Panc1 (cell line): Measurements from ENCODE around the gene HMGB1. TPM values are rescaled to one million over a fixed set of nuclear protein-coding genes. Genes with fewer than 3 reads are reported as not detected.

Source experiments
- ATAC-seq: fragments of 200-7000 bp; cut with Tn5 transposase; 2 replicates; pipeline ENCODE4 v1.9.1; 2020; ENCODE audit warnings: mild to moderate bottlenecking, moderate library complexity
- BruUV-seq: library from RNA; stranded (reverse); fragments of 400-500 nt; replicated peaks from 2 replicates; lab custom pipeline; 2021; lab: Mats Ljungman, UMichigan
- CTCF ChIA-PET: fragments of 300-600 bp; sonication (Branson Sonifier 250); formaldehyde crosslinking; loops from one replicate; lab custom pipeline; 2022; ENCODE audit warnings: antibody characterized with exemption; lab: Charles Lee
- POLR2A ChIA-PET: fragments of 300-600 bp; sonication (Branson Sonifier 250); formaldehyde crosslinking; loops from one replicate; lab custom pipeline; 2022; ENCODE audit warnings: antibody characterized with exemption; lab: Charles Lee
- DNase-seq: peaks from one replicate; pipeline ENCODE4 v3.0.0-alpha.2; 2010; ENCODE audit warnings: low read depth, low spot score
- H3K27ac ChIP-seq: 2 replicates; pipeline ENCODE4 v1.5.1; 2011; ENCODE audit warnings: mild to moderate bottlenecking, low read length, inconsistent platforms
- H3K27me3 ChIP-seq: fragments of 200-500 bp; sonication (Bioruptor generic); 2 replicates; pipeline ENCODE4 v1.6.0; 2014; ENCODE audit warnings: low read length, inconsistent platforms; ENCODE audit not compliant: control insufficient read depth, insufficient read depth
- H3K36me3 ChIP-seq: fragments of 200-500 bp; sonication (Bioruptor generic); 2 replicates; pipeline ENCODE4 v1.5.1; 2014; ENCODE audit warnings: inconsistent platforms, mild to moderate bottlenecking, low read length, moderate library complexity; ENCODE audit not compliant: control insufficient read depth, insufficient read depth
- H3K4me1 ChIP-seq: 2 replicates; pipeline ENCODE4 v1.5.1; 2011; ENCODE audit warnings: inconsistent platforms, mild to moderate bottlenecking, low read length, moderate library complexity; ENCODE audit not compliant: control insufficient read depth, insufficient read depth
- H3K4me3 ChIP-seq, 2 experiments: 2 replicates each; pipeline ENCODE4 v1.5.1; 2011 to 2012; ENCODE audit warnings: low read depth in 2 of 2, low read length in 2 of 2, mild to moderate bottlenecking in 2 of 2, inconsistent platforms in 1 of 2, moderate library complexity in 1 of 2
- H3K9me3 ChIP-seq: fragments of 200-500 bp; sonication (Bioruptor generic); 2 replicates; pipeline ENCODE4 v1.5.1; 2014; ENCODE audit warnings: low read depth, mild to moderate bottlenecking, inconsistent platforms, low read length, moderate library complexity; ENCODE audit not compliant: control insufficient read depth, insufficient read depth
- POLR2AphosphoS5 ChIP-seq: IDR thresholded peaks from 2 replicates; pipeline ENCODE4 v1.6.1; 2012; ENCODE audit warnings: mild to moderate bottlenecking, low read depth, low read length, moderate library complexity
- SIN3A ChIP-seq: IDR thresholded peaks from 2 replicates; pipeline ENCODE4 v1.6.1; 2012; ENCODE audit warnings: low read depth, mild to moderate bottlenecking, low read length, moderate library complexity, borderline replicate concordance; ENCODE audit not compliant: insufficient read depth
- TCF7L2 ChIP-seq: IDR thresholded peaks from 2 replicates; pipeline ENCODE4 v1.6.1; 2011; ENCODE audit warnings: mild to moderate bottlenecking, low read depth, low read length, inconsistent platforms
- in situ Hi-C: cut with HindIII; loops from 2 replicates; pipeline ENCODE4 v1.10.0; 2016; ENCODE audit warnings: low sequenced_read_pairs, low pct_unique_long_range_greater_than_20kb
- intact Hi-C: fragments of 100-400 bp; cut with micrococcal nuclease; formaldehyde crosslinking; loops from one replicate; pipeline ENCODE4 v1.10.0; 2022; ENCODE audit not compliant: unreplicated experiment
- total RNA-seq: library from RNA; stranded (reverse); gene quantifications from one replicate; pipeline ENCODE4 v1.2.1, GENCODE V29; 2021; ENCODE audit not compliant: unreplicated experiment
- TF ChIP-seq, protein P1 (sequence below): fragments of 450-650 bp; IDR thresholded peaks from 2 replicates; pipeline ENCODE4 v1.5.1; 2017; ENCODE audit warnings: mild to moderate bottlenecking
- TF ChIP-seq, protein P2 (sequence below), 2 experiments: IDR thresholded peaks; 2 replicates each; pipeline ENCODE4 v1.6.1; 2011 to 2012; ENCODE audit warnings: low read depth in 2 of 2, control low read depth in 1 of 2, low read length in 1 of 2, mild to moderate bottlenecking in 1 of 2, moderate library complexity in 1 of 2; ENCODE audit not compliant: insufficient read depth in 1 of 2

HMGB1 gene
- total RNA-seq, 1 experiment from 2014 or later: 386 TPM

- in situ Hi-C loops (no loop called here), intact Hi-C loops (no loop called here)
- Histone ChIP-seq H3K27ac (no peak overlapping the region), H3K36me3 (no peaks in the 10 kb centered on the region), H3K4me3 (no peak overlapping the region), H3K4me1 (no peaks in the 10 kb centered on the region), H3K9me3 (no peaks in the 10 kb centered on the region), H3K27me3 (no peaks in the 10 kb centered on the region)
- ATAC-seq (no peak), DNase-seq (no peak)
- ChIA-PET CTCF (no interaction called here), POLR2A (no interaction called here)
- TF ChIP-seq, protein P1, sequence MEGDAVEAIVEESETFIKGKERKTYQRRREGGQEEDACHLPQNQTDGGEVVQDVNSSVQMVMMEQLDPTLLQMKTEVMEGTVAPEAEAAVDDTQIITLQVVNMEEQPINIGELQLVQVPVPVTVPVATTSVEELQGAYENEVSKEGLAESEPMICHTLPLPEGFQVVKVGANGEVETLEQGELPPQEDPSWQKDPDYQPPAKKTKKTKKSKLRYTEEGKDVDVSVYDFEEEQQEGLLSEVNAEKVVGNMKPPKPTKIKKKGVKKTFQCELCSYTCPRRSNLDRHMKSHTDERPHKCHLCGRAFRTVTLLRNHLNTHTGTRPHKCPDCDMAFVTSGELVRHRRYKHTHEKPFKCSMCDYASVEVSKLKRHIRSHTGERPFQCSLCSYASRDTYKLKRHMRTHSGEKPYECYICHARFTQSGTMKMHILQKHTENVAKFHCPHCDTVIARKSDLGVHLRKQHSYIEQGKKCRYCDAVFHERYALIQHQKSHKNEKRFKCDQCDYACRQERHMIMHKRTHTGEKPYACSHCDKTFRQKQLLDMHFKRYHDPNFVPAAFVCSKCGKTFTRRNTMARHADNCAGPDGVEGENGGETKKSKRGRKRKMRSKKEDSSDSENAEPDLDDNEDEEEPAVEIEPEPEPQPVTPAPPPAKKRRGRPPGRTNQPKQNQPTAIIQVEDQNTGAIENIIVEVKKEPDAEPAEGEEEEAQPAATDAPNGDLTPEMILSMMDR: no peak
- TF ChIP-seq, protein P2, sequence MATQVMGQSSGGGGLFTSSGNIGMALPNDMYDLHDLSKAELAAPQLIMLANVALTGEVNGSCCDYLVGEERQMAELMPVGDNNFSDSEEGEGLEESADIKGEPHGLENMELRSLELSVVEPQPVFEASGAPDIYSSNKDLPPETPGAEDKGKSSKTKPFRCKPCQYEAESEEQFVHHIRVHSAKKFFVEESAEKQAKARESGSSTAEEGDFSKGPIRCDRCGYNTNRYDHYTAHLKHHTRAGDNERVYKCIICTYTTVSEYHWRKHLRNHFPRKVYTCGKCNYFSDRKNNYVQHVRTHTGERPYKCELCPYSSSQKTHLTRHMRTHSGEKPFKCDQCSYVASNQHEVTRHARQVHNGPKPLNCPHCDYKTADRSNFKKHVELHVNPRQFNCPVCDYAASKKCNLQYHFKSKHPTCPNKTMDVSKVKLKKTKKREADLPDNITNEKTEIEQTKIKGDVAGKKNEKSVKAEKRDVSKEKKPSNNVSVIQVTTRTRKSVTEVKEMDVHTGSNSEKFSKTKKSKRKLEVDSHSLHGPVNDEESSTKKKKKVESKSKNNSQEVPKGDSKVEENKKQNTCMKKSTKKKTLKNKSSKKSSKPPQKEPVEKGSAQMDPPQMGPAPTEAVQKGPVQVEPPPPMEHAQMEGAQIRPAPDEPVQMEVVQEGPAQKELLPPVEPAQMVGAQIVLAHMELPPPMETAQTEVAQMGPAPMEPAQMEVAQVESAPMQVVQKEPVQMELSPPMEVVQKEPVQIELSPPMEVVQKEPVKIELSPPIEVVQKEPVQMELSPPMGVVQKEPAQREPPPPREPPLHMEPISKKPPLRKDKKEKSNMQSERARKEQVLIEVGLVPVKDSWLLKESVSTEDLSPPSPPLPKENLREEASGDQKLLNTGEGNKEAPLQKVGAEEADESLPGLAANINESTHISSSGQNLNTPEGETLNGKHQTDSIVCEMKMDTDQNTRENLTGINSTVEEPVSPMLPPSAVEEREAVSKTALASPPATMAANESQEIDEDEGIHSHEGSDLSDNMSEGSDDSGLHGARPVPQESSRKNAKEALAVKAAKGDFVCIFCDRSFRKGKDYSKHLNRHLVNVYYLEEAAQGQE (IDR thresholded peaks at IDR 0.05; ENCODE audit: insufficient read depth in 1 of 2, low read depth in 2 of 2, low read length in 1 of 2): no peak
- no peak for TF ChIP-seq POLR2AphosphoS5
- no peak for TF ChIP-seq TCF7L2
- TF ChIP-seq SIN3A: no peak
- no TSS peak for BruUV-seq
Observed at GRCh38 chr13:30510091-30510490, 44.4 kb upstream of the HMGB1 start.

- CTCF ChIA-PET: no interaction called here
- ATAC-seq: no peak
- BruUV-seq: no TSS peak
Observed at GRCh38 chr13:30509254-30510050, 43.7 kb upstream of the HMGB1 start.

More at GRCh38 chr13:30509254-30510050, 43.7 kb upstream of the HMGB1 start:
- in situ Hi-C loops (no loop called here), intact Hi-C loops (no loop called here)
- Histone ChIP-seq H3K9me3 (no peaks in the 10 kb centered on the region), H3K27ac (no peak overlapping the region), H3K27me3 (no peaks in the 10 kb centered on the region), H3K4me1 (no peaks in the 10 kb centered on the region), H3K36me3 (no peaks in the 10 kb centered on the region), H3K4me3 (no peak overlapping the region)
- DNase-seq: no peak
- TF ChIP-seq POLR2AphosphoS5: no peak
- no peak for TF ChIP-seq TCF7L2
- TF ChIP-seq, protein P1: no peak
- TF ChIP-seq SIN3A: no peak
- TF ChIP-seq, protein P2 (IDR thresholded peaks at IDR 0.05; ENCODE audit: insufficient read depth in 1 of 2, low read depth in 2 of 2, low read length in 1 of 2): no peak
- POLR2A ChIA-PET: no interaction called here
